Retinal pigment epithelial cell (primary cell): ENCODE data around the gene NR3C1.

ENCODE experiments used
- DNase-seq: peaks from one replicate; pipeline ENCODE4 v3.0.0-alpha.2; 2010; ENCODE audit warnings: low read depth
- H3K4me3 ChIP-seq: 2 replicates; pipeline ENCODE4 v1.5.1; 2011; ENCODE audit warnings: mild to moderate bottlenecking, low read length, control low read depth, moderate library complexity
- TF ChIP-seq, protein P1 (sequence below): conservative IDR thresholded peaks from 2 replicates; pipeline ENCODE4 v1.5.1; 2011; ENCODE audit warnings: low read depth, low read length, control low read depth, inconsistent platforms

Gene NR3C1

GRCh38 chr5:143315929-143316328, 87.6 kb downstream of the NR3C1 start:
- H3K4me3 ChIP-seq: no peak overlapping the region
- DNase-seq: no peak

DNA sequence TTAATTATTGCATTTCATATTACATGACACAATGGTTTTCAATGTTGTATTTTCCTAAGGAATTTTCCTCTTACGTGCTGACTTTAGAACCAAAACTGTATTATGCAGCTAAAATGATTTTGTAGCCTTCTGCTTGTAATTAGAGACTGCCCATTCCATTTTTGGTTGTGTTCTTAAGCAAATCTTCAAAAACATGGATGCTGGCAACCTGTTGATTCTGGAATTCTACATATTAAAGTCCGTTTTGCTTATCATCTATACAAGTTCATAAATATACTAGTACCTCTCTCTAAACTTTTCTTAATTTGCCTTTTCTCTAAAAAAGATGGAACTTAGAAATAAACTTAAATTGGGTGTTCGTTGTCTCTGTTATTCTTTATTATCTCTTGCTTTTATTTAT, 88.3 kb downstream of the NR3C1 start:
- DNase-seq: no peak
- TF ChIP-seq, protein P1, sequence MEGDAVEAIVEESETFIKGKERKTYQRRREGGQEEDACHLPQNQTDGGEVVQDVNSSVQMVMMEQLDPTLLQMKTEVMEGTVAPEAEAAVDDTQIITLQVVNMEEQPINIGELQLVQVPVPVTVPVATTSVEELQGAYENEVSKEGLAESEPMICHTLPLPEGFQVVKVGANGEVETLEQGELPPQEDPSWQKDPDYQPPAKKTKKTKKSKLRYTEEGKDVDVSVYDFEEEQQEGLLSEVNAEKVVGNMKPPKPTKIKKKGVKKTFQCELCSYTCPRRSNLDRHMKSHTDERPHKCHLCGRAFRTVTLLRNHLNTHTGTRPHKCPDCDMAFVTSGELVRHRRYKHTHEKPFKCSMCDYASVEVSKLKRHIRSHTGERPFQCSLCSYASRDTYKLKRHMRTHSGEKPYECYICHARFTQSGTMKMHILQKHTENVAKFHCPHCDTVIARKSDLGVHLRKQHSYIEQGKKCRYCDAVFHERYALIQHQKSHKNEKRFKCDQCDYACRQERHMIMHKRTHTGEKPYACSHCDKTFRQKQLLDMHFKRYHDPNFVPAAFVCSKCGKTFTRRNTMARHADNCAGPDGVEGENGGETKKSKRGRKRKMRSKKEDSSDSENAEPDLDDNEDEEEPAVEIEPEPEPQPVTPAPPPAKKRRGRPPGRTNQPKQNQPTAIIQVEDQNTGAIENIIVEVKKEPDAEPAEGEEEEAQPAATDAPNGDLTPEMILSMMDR: no peak
- H3K4me3 ChIP-seq: no peak overlapping the region

More at GRCh38 chr5:143315929-143316328, 87.6 kb downstream of the NR3C1 start:
- TF ChIP-seq, protein P1: no peak

DNA sequence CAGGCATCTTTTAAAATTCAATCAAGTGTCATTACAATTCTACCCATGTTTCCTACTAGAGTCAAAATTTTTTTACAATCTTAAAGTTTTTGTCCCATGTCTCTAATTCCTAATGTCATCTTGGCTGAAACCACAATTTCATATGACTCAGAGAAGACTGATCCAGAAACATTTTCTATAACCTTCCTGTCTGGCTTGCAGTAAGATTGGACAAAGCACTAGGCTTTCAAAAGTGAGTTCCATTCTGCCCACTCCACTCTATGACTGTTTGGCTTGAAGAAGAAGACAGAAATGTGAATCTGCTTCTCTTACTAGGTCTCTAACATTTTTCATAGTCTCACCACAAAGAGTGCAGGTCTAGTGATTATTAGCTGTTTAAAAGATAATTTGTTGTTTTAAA, 88.8 kb downstream of the NR3C1 start:
- DNase-seq: no peak
- TF ChIP-seq, protein P1: no peak
- no peak overlapping the region for H3K4me3 ChIP-seq

DNA sequence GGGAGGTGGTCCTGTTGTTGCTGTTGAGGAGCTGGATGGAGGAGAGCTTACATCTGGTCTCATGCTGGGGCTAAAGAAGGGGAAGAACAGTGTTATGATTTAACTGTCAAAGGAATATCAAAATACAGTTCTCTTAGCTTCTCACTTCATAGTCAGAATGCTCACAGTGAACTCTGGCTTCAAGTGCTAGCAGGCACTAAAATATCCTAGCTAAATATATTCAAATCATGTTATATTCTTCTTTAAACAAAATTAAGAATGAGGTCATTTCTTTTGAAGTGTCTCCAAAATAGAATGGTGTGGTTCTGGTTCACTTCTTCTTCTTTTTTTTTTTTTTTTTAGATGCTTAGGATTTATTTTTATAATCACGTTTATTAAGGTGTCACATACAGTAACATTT, 89.4 kb downstream of the NR3C1 start:
- H3K4me3 ChIP-seq: no peak overlapping the region
- TF ChIP-seq, protein P1: no peak
- no peak for DNase-seq

DNA sequence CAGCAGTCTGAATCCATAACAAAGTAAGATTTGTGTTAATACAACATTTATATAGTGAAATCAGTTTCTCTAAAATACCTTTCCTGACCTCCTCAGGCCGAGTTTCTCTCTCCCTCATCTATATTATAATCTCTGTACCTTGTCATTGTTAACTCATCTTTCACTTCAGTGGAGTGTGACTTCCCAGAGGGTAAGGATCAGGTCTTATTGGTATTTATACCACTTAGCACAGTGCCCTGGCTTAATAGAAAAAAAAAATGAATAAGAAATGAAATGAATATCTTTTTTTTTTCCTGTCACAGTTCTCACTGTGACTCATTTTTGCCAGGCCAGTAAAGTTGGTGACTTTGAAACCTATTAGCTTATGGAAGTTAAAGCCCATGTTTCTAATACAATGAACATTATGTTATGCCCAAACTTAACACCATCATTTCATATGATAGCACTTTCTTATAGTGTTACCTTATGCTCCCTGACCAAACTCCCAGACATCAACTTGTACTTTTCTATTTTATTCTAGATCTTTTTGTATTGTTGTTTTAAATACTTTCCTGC, 90.1 kb downstream of the NR3C1 start:
- no peak for DNase-seq

GRCh38 chr5:143312822-143313221, 90.7 kb downstream of the NR3C1 start:
- H3K4me3 ChIP-seq: no peak overlapping the region
- no peak for DNase-seq
- TF ChIP-seq, protein P1: no peak

More for the DNA sequence above, 90.1 kb downstream of the NR3C1 start:
- H3K4me3 ChIP-seq: no peak overlapping the region
- TF ChIP-seq, protein P1: no peak

GRCh38 chr5:143311955-143312354, 91.5 kb downstream of the NR3C1 start:
- no peak overlapping the region for H3K4me3 ChIP-seq
- TF ChIP-seq, protein P1: no peak
- no peak for DNase-seq
